Mesothelial cell of epicardium (in vitro differentiated cells): Measurements from ENCODE around the gene POLR3H. TPM values are rescaled to one million over a fixed set of nuclear protein-coding genes. Genes with fewer than 3 reads are reported as not detected.

ENCODE experiments used
- DNase-seq, 2 experiments: peaks; one replicate each; pipeline ENCODE4 v3.0.0; 2021; ENCODE audit warnings: low spot score in 2 of 2; ENCODE audit not compliant: unreplicated experiment in 2 of 2
- H3K27ac Mint-ChIP-seq: 2 replicates; pipeline ENCODE4 v1.8.0; 2021; ENCODE audit warnings: mixed read lengths
- H3K27me3 Mint-ChIP-seq: 2 replicates; pipeline ENCODE4 v1.8.0; 2021; ENCODE audit warnings: low read depth, mixed read lengths
- H3K36me3 Mint-ChIP-seq: 2 replicates; pipeline ENCODE4 v1.8.0; 2021; ENCODE audit warnings: mixed read lengths
- H3K4me1 Mint-ChIP-seq: 2 replicates; pipeline ENCODE4 v1.8.0; 2021; ENCODE audit warnings: mixed read lengths
- H3K4me3 Mint-ChIP-seq: 2 replicates; pipeline ENCODE4 v1.8.0; 2021; ENCODE audit warnings: mild to moderate bottlenecking, moderate library complexity, mixed read lengths
- H3K9me3 Mint-ChIP-seq: 2 replicates; pipeline ENCODE4 v1.8.0; 2021; ENCODE audit warnings: mixed read lengths
- total RNA-seq: library from RNA; stranded (reverse); gene quantifications from 3 replicates; pipeline ENCODE4 v1.2.1, GENCODE V29; 2021
- TF ChIP-seq, protein P1 (sequence below): fragments of 200-600 bp; sonication (generic); IDR thresholded peaks from one replicate; pipeline ENCODE4 v1.5.0; 2021; ENCODE audit warnings: antibody characterized with exemption; ENCODE audit not compliant: unreplicated experiment

The POLR3H gene
- total RNA-seq, 1 donor from 2014 or later = 47.4 TPM

DNA sequence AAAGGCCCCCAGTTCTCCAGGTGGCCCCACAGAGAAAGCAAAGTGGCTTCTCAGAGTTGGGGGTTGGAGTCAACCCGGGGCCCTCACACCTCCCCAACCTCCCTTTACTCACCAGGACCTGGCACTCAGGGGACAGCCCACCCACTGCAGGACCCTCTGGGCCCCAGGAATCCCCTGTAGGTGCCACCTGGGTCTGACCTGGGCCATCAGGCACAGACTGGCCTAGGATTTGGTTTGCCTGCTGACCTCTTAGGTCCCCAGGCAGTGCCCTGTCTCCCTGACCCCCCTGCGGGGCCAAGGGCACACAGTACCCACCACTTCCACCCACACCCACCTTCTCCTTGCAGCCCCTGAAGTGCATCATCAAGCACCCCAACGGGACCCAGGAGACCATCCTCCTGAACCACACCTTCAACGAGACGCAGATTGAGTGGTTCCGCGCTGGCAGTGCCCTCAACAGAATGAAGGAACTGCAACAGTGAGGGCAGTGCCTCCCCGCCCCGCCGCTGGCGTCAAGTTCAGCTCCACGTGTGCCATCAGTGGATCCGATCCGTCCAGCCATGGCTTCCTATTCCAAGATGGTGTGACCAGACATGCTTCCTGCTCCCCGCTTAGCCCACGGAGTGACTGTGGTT lies 16.0 kb downstream of the POLR3H start:
- no peak for DNase-seq
- Mint-ChIP-seq H3K27me3 (no peaks in the 10 kb centered on the region), H3K9me3 (no peaks in the 10 kb centered on the region), H3K36me3 (peaks cover 16% of the 10 kb centered on the region), H3K4me1 (no peaks in the 10 kb centered on the region), H3K4me3 (no peak overlapping the region), H3K27ac (no peak overlapping the region)
- TF ChIP-seq, protein P1, sequence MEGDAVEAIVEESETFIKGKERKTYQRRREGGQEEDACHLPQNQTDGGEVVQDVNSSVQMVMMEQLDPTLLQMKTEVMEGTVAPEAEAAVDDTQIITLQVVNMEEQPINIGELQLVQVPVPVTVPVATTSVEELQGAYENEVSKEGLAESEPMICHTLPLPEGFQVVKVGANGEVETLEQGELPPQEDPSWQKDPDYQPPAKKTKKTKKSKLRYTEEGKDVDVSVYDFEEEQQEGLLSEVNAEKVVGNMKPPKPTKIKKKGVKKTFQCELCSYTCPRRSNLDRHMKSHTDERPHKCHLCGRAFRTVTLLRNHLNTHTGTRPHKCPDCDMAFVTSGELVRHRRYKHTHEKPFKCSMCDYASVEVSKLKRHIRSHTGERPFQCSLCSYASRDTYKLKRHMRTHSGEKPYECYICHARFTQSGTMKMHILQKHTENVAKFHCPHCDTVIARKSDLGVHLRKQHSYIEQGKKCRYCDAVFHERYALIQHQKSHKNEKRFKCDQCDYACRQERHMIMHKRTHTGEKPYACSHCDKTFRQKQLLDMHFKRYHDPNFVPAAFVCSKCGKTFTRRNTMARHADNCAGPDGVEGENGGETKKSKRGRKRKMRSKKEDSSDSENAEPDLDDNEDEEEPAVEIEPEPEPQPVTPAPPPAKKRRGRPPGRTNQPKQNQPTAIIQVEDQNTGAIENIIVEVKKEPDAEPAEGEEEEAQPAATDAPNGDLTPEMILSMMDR = no peak

GRCh38 chr22:41526830-41527799 lies 17.2 kb downstream of the POLR3H start:
- H3K4me1 Mint-ChIP-seq = no peaks in the 10 kb centered on the region
- H3K36me3 Mint-ChIP-seq = peaks cover 18% of the 10 kb centered on the region
- no peaks in the 10 kb centered on the region for H3K9me3 Mint-ChIP-seq
- H3K27ac Mint-ChIP-seq = no peak overlapping the region
- no peak overlapping the region for H3K4me3 Mint-ChIP-seq
- TF ChIP-seq, protein P1 = peak; percentile 77
- DNase-seq = no peak
- H3K27me3 Mint-ChIP-seq = no peaks in the 10 kb centered on the region

DNA sequence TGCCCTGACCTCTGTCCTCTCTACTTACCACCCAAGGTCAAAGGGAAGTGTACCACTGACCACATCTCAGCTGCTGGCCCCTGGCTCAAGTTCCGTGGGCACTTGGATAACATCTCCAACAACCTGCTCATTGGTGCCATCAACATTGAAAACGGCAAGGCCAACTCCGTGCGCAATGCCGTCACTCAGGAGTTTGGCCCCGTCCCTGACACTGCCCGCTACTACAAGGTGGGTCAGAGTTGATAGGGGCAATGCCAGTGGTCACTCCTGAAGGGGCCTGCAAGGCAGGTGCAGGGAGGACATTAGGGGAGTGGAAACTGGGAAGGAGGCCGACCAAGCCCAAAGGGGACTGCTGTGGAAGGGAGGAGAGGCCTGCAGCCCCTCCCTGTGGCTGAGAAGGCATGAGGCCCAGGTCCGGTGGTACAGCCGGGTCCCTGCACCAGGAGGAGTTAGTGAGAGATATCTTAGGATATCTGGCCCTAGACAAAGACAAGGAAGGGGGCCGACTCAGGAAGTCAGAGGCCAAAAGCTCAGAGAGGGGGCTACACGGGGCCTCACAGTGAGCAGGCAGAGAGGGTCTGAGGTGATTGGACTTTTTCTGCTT lies 17.9 kb downstream of the POLR3H start:
- H3K27me3 Mint-ChIP-seq = no peaks in the 10 kb centered on the region
- H3K9me3 Mint-ChIP-seq = no peaks in the 10 kb centered on the region
- no peak for DNase-seq
- H3K27ac Mint-ChIP-seq = peak overlapping the region; percentile 66
- TF ChIP-seq, protein P1 = no peak
- no peak overlapping the region for H3K4me3 Mint-ChIP-seq
- H3K36me3 Mint-ChIP-seq = peaks cover 18% of the 10 kb centered on the region
- H3K4me1 Mint-ChIP-seq = no peaks in the 10 kb centered on the region

DNA sequence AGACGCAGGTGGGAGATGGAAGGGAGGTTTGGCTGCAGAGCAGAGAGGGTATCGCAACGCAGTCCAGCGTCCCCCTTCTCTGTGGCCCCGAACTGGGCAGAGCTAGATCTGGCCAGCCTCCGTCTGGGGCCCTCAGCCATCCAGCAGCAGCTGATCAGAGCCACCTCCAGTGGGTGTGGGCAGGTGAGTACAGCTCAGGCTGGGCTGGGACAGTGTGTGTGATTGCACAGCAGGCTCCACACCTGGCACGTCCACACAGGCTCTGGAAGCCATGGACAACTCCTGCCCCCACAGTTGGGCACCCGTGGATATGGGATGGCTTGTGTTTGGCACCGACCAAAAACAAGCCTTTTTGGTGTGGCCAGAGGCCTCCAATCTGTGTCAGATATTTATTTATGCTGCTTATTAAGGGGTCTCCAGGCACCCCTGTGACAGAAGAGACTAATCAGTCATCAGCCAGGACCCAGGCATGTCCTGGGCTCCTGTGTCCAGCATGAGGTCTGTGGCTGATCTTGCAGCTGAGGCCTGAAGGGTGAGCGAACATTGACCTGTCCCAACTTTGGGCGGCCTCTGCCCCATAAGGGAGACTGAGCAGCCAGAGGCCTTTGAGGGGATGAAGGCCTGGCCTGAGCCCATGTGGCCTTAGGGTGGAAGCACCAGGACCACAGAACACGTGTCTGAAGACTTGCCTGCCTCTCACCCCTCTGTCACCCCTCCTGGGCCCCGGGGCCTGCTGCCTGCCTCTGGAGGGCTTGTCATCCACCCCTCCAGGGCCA lies 18.6 kb downstream of the POLR3H start:
- Mint-ChIP-seq H3K9me3 (no peaks in the 10 kb centered on the region), H3K27me3 (no peaks in the 10 kb centered on the region), H3K4me1 (no peaks in the 10 kb centered on the region), H3K27ac (peak overlapping the region; percentile 6), H3K4me3 (no peak overlapping the region), H3K36me3 (peaks cover 16% of the 10 kb centered on the region)
- DNase-seq = no peak
- TF ChIP-seq, protein P1 = no peak

DNA sequence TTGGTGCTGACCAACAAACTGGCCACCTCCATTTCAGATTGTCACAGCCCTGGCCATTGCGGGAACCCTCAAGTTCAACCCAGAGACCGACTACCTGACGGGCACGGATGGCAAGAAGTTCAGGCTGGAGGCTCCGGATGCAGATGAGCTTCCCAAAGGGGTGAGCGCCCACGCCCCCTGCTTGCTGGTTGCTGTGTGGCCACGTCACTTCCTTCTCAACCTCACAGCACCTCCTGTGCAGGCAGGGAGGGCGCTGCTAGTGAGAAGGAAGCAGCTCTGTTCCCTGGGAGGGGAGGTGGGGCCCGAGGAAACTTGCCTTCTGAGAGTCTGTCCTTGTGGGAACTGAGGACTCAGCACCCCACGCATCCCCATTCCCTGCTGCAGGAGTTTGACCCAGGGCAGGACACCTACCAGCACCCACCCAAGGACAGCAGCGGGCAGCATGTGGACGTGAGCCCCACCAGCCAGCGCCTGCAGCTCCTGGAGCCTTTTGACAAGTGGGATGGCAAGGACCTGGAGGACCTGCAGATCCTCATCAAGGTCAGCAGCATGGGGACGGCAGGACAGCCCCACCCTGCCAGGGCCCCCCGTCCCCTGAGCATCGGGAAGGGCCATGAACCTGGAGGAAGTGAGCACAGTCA lies 19.3 kb downstream of the POLR3H start:
- TF ChIP-seq, protein P1 = no peak
- no peaks in the 10 kb centered on the region for H3K9me3 Mint-ChIP-seq
- H3K27ac Mint-ChIP-seq = no peak overlapping the region
- H3K4me1 Mint-ChIP-seq = no peaks in the 10 kb centered on the region
- no peak for DNase-seq
- H3K4me3 Mint-ChIP-seq = no peak overlapping the region
- no peaks in the 10 kb centered on the region for H3K27me3 Mint-ChIP-seq
- H3K36me3 Mint-ChIP-seq = peaks cover 14% of the 10 kb centered on the region
